GM23248 (cell line): ENCODE results near the gene CCNY. TPM values are rescaled to one million over a fixed set of nuclear protein-coding genes. Genes with fewer than 3 reads are reported as not detected.

Experiments
- DNase-seq: peaks from one replicate; pipeline ENCODE4 v3.0.0-alpha.2; 2015
- H2AFZ ChIP-seq: fragments of 200-600 bp; sonication (generic); 2 replicates; pipeline ENCODE4 v1.6.1; 2016; ENCODE audit warnings: antibody characterized with exemption
- H3F3A ChIP-seq: fragments of 200-600 bp; sonication (generic); 2 replicates; pipeline ENCODE4 v1.6.1; 2016; ENCODE audit warnings: mild to moderate bottlenecking, antibody characterized with exemption, mixed run types; ENCODE audit not compliant: insufficient read depth
- H3K27ac ChIP-seq: fragments of 200-600 bp; sonication (generic); 2 replicates; pipeline ENCODE4 v1.5.1; 2016; ENCODE audit warnings: mild to moderate bottlenecking
- H3K27me3 ChIP-seq: fragments of 200-600 bp; sonication (generic); replicated peaks from 2 replicates; pipeline ENCODE4 v1.6.1; 2016; ENCODE audit warnings: mild to moderate bottlenecking; ENCODE audit not compliant: insufficient read depth
- H3K36me3 ChIP-seq: fragments of 200-600 bp; sonication (generic); 2 replicates; pipeline ENCODE4 v1.6.1; 2016; ENCODE audit warnings: low read depth, mild to moderate bottlenecking
- H3K4me1 ChIP-seq: fragments of 200-600 bp; sonication (generic); 2 replicates; pipeline ENCODE4 v1.6.1; 2016; ENCODE audit warnings: mild to moderate bottlenecking; ENCODE audit not compliant: insufficient read depth
- H3K4me2 ChIP-seq: fragments of 200-600 bp; sonication (generic); one replicate; pipeline ENCODE4 v1.6.1; 2016; ENCODE audit warnings: mild to moderate bottlenecking; ENCODE audit not compliant: unreplicated experiment
- H3K4me3 ChIP-seq: fragments of 200-600 bp; sonication (generic); 2 replicates; pipeline ENCODE4 v1.5.1; 2016; ENCODE audit warnings: mild to moderate bottlenecking
- H3K79me2 ChIP-seq: fragments of 200-600 bp; sonication (generic); 2 replicates; pipeline ENCODE4 v1.6.1; 2016; ENCODE audit warnings: mild to moderate bottlenecking; ENCODE audit not compliant: insufficient read depth
- H3K9ac ChIP-seq: fragments of 200-600 bp; sonication (generic); 2 replicates; pipeline ENCODE4 v1.6.1; 2016; ENCODE audit warnings: mild to moderate bottlenecking
- H3K9me2 ChIP-seq: fragments of 200-600 bp; sonication (generic); 2 replicates; pipeline ENCODE4 v1.6.1; 2016; ENCODE audit warnings: mixed run types, mild to moderate bottlenecking, moderate library complexity; ENCODE audit not compliant: insufficient read depth
- H3K9me3 ChIP-seq: fragments of 200-600 bp; sonication (generic); one replicate; pipeline ENCODE4 v1.6.1; 2017; ENCODE audit warnings: low read depth
- H4K20me1 ChIP-seq: fragments of 200-600 bp; sonication (generic); 2 replicates; pipeline ENCODE4 v1.6.0; 2016; ENCODE audit not compliant: insufficient read depth
- EZH2 ChIP-seq: fragments of 200-600 bp; sonication (generic); IDR thresholded peaks from 2 replicates; pipeline ENCODE4 v1.6.1; 2018; ENCODE audit warnings: antibody characterized with exemption, mild to moderate bottlenecking; ENCODE audit not compliant: insufficient read depth, poor library complexity, severe bottlenecking
- EZH2phosphoT487 ChIP-seq: fragments of 200-600 bp; sonication (generic); IDR thresholded peaks from 2 replicates; pipeline ENCODE4 v1.6.1; 2018; ENCODE audit warnings: antibody characterized with exemption, moderate library complexity, mild to moderate bottlenecking, low read depth; ENCODE audit not compliant: insufficient read depth
- WGBS, 2 experiments: methylation state at CpG; one replicate each; pipeline ENCODE4 v1.1.6; 2015 to 2017; ENCODE audit warnings: low lambda C conversion rate in 2 of 2, low coverage in 1 of 2; ENCODE audit errors: missing lambda C conversion rate in 2 of 2; 5-methylcytosine and 5-hydroxymethylcytosine counted together
- in situ Hi-C: fragments of 300-500 bp; cut with MboI; formaldehyde crosslinking; loops from 2 replicates; pipeline ENCODE4 v1.15.0; 2020
- polyA plus RNA-seq: library from polyadenylated mRNA; unstranded; fragments of >200 nt; fragmentation: Nextera tagmentation; extraction: Ambion mirVana; gene quantifications from 2 replicates; pipeline ENCODE4 v1.2.1, GENCODE V29; 2016
- total RNA-seq: library from RNA; depleted of rRNA; stranded (reverse); fragments of >200 nt; shearing (Covaris generic); gene quantifications from 2 replicates; pipeline ENCODE4 v1.2.3, GENCODE V29; 2014

The CCNY gene
- total and polyA plus RNA-seq, 2 experiments from 2014 or later: 12.8 to 70.4 TPM

DNA sequence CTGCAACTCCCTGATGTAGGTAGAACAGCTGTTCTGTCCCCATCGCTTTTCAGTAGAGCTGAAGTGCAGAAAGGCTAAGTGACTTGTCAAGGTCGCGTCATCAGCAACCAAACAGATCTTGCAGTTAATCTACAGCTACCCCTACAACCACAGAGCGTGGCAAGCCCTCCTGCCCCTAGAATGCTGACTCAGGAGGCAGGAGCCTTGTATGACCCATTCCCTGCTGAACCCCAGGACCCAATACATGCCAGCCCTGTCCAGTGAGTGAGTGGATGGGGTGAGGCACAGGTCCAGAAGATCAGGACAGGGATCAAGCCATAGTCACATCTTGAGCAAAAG, 242.3 kb downstream of the CCNY start:
- H3K9me3 ChIP-seq: no peaks in the 10 kb centered on the region
- H3K79me2 ChIP-seq: no peaks in the 10 kb centered on the region
- DNase-seq: no peak
- H3K36me3 ChIP-seq: no peaks in the 10 kb centered on the region
- H3K27ac ChIP-seq: no peak overlapping the region
- no peak overlapping the region for H3K9ac ChIP-seq
- H3K4me1 ChIP-seq: peaks cover 18% of the 10 kb centered on the region
- H4K20me1 ChIP-seq: no peaks in the 10 kb centered on the region
- no peaks in the 10 kb centered on the region for H3K9me2 ChIP-seq
- 77 to 86% methylated on average over 4 of the region's 4 CpGs for WGBS, 2 experiments
- in situ Hi-C loops: no loop called here
- peaks cover 18% of the 10 kb centered on the region for H3F3A ChIP-seq
- no peaks in the 10 kb centered on the region for H3K27me3 ChIP-seq
- no peak overlapping the region for H3K4me2 ChIP-seq
- H2AFZ ChIP-seq: no peak overlapping the region
- H3K4me3 ChIP-seq: no peak overlapping the region
- TF ChIP-seq EZH2 (no peak), EZH2phosphoT487 (no peak)

DNA sequence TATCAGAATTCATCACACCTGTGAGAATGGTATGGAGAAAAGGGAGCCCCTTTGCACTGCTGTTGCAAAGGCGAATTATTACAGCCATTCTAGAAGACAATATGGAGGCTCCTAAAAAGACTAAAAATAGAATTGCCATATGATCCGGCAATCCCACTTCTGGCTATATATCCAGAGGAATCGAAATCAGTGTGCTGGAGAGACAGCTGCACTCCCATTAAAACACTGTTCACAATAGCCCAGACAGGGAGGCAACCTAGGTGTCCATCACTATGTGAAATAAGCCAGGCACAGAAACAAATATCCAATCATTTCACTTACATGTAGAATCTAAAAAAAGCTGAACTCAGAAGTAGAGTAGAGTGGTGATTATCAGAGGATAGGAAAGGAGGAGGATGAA, 242.8 kb downstream of the CCNY start:
- no peak overlapping the region for H3K9ac ChIP-seq
- no peaks in the 10 kb centered on the region for H3K27me3 ChIP-seq
- H3K36me3 ChIP-seq: no peaks in the 10 kb centered on the region
- no peak for DNase-seq
- 62 to 66% methylated on average over 3 of the region's 3 CpGs for WGBS, 2 experiments
- H3K4me2 ChIP-seq: no peak overlapping the region
- H3K4me1 ChIP-seq: peaks cover 18% of the 10 kb centered on the region
- TF ChIP-seq EZH2 (no peak), EZH2phosphoT487 (no peak)
- H3K79me2 ChIP-seq: no peaks in the 10 kb centered on the region
- no peaks in the 10 kb centered on the region for H3K9me2 ChIP-seq
- H3K9me3 ChIP-seq: no peaks in the 10 kb centered on the region
- in situ Hi-C loops: no loop called here
- H2AFZ ChIP-seq: no peak overlapping the region
- H3K27ac ChIP-seq: no peak overlapping the region
- H3F3A ChIP-seq: peaks cover 18% of the 10 kb centered on the region
- no peak overlapping the region for H3K4me3 ChIP-seq
- no peaks in the 10 kb centered on the region for H4K20me1 ChIP-seq

DNA sequence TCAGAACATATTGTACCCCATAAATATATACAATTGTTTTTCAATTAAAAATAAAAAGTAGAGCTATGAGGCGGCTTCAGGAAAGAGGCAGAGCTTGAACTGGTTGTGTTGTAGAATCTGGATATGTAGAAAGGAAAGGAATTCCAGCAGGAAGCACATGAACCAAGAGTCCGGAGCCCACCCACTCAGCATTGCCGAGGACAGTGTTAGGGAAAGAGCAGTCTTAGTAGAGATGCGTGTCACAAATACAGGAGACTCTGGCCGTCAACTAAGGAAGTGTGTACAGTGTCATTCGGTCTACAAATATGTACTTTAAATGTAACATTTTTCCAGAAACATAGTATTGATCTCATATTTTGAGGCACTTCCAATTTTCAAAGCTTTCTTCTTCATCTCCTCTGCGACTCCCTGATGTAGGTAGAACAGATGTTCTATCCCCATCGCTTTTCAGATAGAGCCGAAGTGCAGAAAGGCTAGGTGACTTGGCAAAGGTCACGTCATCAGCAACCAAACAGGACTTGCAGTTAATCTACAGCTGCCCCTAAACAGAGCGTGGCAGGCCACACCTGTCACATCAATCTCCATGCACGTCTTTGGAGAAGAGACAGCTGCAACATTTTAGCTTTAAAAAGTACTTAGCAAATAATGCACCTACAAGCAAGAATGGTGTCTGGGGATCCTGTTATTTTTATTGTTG, 243.6 kb downstream of the CCNY start:
- Histone ChIP-seq H3K27ac (no peak overlapping the region), H3K4me3 (no peak overlapping the region), H3F3A (peaks cover 18% of the 10 kb centered on the region), H2AFZ (no peak overlapping the region), H3K27me3 (no peaks in the 10 kb centered on the region), H4K20me1 (no peaks in the 10 kb centered on the region), H3K36me3 (no peaks in the 10 kb centered on the region), H3K4me1 (peaks cover 18% of the 10 kb centered on the region), H3K9ac (no peak overlapping the region), H3K9me3 (no peaks in the 10 kb centered on the region), H3K79me2 (no peaks in the 10 kb centered on the region), H3K4me2 (no peak overlapping the region), H3K9me2 (no peaks in the 10 kb centered on the region)
- no peak for DNase-seq
- TF ChIP-seq EZH2 (no peak), EZH2phosphoT487 (no peak)
- in situ Hi-C loops: no loop called here
- 61 to 64% methylated on average over 12 of the region's 12 CpGs for WGBS, 2 experiments

DNA sequence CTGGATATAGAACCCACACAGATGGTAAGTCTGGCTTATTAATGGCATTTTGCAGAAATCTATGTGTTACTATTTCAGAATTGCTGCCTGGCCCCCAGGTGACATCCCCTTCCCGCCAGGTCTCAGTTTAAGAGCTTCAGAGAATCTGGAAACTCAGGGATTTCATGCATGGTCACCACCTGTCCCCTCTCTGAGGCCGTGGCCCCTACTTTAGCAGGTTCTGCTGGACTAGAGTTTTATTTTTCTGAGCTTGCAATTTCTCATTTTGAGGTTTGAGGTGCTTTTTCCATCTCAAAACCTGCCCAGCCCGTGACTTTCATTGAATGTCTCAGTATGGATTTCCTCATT, 244.1 kb downstream of the CCNY start:
- no peaks in the 10 kb centered on the region for H3K9me2 ChIP-seq
- no peaks in the 10 kb centered on the region for H3K36me3 ChIP-seq
- DNase-seq: no peak
- H3K79me2 ChIP-seq: no peaks in the 10 kb centered on the region
- no peak overlapping the region for H3K4me3 ChIP-seq
- H3K9me3 ChIP-seq: no peaks in the 10 kb centered on the region
- no peak overlapping the region for H2AFZ ChIP-seq
- no peak overlapping the region for H3K9ac ChIP-seq
- no peak overlapping the region for H3K4me2 ChIP-seq
- no peaks in the 10 kb centered on the region for H3K27me3 ChIP-seq
- H3K4me1 ChIP-seq: peaks cover 15% of the 10 kb centered on the region
- in situ Hi-C loops: no loop called here
- TF ChIP-seq EZH2: no peak
- no peak for TF ChIP-seq EZH2phosphoT487
- H3F3A ChIP-seq: peaks cover 12% of the 10 kb centered on the region
- WGBS, 2 experiments: 88 to 99% methylated on average over 3 of the region's 3 CpGs
- H3K27ac ChIP-seq: no peak overlapping the region
- H4K20me1 ChIP-seq: no peaks in the 10 kb centered on the region
